GM23338 (cell line): ENCODE results near the gene SLC13A4. TPM values are rescaled to one million over a fixed set of nuclear protein-coding genes. Genes with fewer than 3 reads are reported as not detected.

Experiments used
- ATAC-seq: fragments of 200-7000 bp; cut with Tn5 transposase; 3 replicates; pipeline ENCODE4 v1.9.1; 2020
- DNase-seq: peaks from one replicate; pipeline ENCODE4 v3.0.0-alpha.2; 2015; ENCODE audit warnings: low spot score
- H2AFZ ChIP-seq: fragments of 200-600 bp; sonication (generic); 2 replicates; pipeline ENCODE4 v1.8.0; 2016; ENCODE audit warnings: antibody characterized with exemption, mild to moderate bottlenecking, moderate library complexity
- H3F3A ChIP-seq: fragments of 200-600 bp; sonication (generic); replicated peaks from 2 replicates; pipeline ENCODE4 v1.8.0; 2017; ENCODE audit warnings: antibody characterized with exemption, mixed run types, low read depth
- H3K27ac ChIP-seq: fragments of 200-600 bp; sonication (generic); 2 replicates; pipeline ENCODE4 v1.6.1; 2016; ENCODE audit warnings: low read depth
- H3K27me3 ChIP-seq: fragments of 200-600 bp; sonication (generic); 2 replicates; pipeline ENCODE4 v1.8.0; 2016; ENCODE audit warnings: mild to moderate bottlenecking, mixed run types, moderate library complexity; ENCODE audit not compliant: insufficient read depth
- H3K36me3 ChIP-seq: fragments of 200-600 bp; sonication (generic); 2 replicates; pipeline ENCODE4 v1.8.0; 2016; ENCODE audit warnings: mild to moderate bottlenecking; ENCODE audit not compliant: insufficient read depth
- H3K4me1 ChIP-seq: fragments of 200-600 bp; sonication (generic); 2 replicates; pipeline ENCODE4 v1.8.0; 2016; ENCODE audit warnings: mild to moderate bottlenecking, moderate library complexity; ENCODE audit not compliant: insufficient read depth
- H3K4me2 ChIP-seq: fragments of 200-600 bp; sonication (generic); 2 replicates; pipeline ENCODE4 v1.7.1; 2017; ENCODE audit warnings: mixed run types
- H3K4me3 ChIP-seq: fragments of 200-600 bp; sonication (generic); 2 replicates; pipeline ENCODE4 v1.6.1; 2016; ENCODE audit warnings: mixed run types
- H3K79me2 ChIP-seq: fragments of 200-600 bp; sonication (generic); replicated peaks from 2 replicates; pipeline ENCODE4 v1.8.0; 2017; ENCODE audit warnings: mild to moderate bottlenecking; ENCODE audit not compliant: insufficient read depth
- H3K9me2 ChIP-seq: fragments of 200-600 bp; sonication (generic); 2 replicates; pipeline ENCODE4 v1.8.0; 2017; ENCODE audit not compliant: insufficient read depth
- H4K20me1 ChIP-seq: fragments of 200-600 bp; sonication (generic); replicated peaks from 2 replicates; pipeline ENCODE4 v1.8.0; 2017; ENCODE audit warnings: mild to moderate bottlenecking; ENCODE audit not compliant: insufficient read depth
- H3K27ac Mint-ChIP-seq: 2 replicates; pipeline ENCODE4 v1.8.0; 2020; ENCODE audit warnings: inconsistent platforms, mild to moderate bottlenecking, moderate library complexity, mixed read lengths
- H3K27me3 Mint-ChIP-seq: 3 replicates; pipeline ENCODE4 v1.8.0; 2022; ENCODE audit warnings: low read depth, mild to moderate bottlenecking, moderate library complexity, mixed read lengths, inconsistent platforms; ENCODE audit not compliant: insufficient read depth, poor library complexity
- H3K36me3 Mint-ChIP-seq: 3 replicates; pipeline ENCODE4 v1.8.0; 2021; ENCODE audit warnings: low read depth, mild to moderate bottlenecking, inconsistent platforms, moderate library complexity, mixed read lengths
- H3K4me1 Mint-ChIP-seq: 3 replicates; pipeline ENCODE4 v1.8.0; 2020; ENCODE audit warnings: mild to moderate bottlenecking, inconsistent platforms, mixed read lengths
- H3K4me3 Mint-ChIP-seq: 3 replicates; pipeline ENCODE4 v1.8.0; 2021; ENCODE audit warnings: moderate library complexity, mild to moderate bottlenecking, inconsistent platforms, mixed read lengths
- H3K9me3 Mint-ChIP-seq: 3 replicates; pipeline ENCODE4 v1.8.0; 2020; ENCODE audit warnings: moderate library complexity, mild to moderate bottlenecking, inconsistent platforms, mixed read lengths
- CREB1 ChIP-seq: fragments of 250-450 bp; sonication (Bioruptor Pico); IDR thresholded peaks from 2 replicates; pipeline ENCODE4 v1.5.0; 2020; ENCODE audit warnings: low read depth, mild to moderate bottlenecking, moderate library complexity
- CTCF ChIP-seq, 2 experiments: fragments of 200-600 bp in 1 of 2; sonication (generic) in 1 of 2; conservative IDR thresholded peaks; 2 replicates each; pipeline versions ENCODE4 v1.5.1 to v1.6.1; 2016 to 2017; ENCODE audit warnings: antibody characterized with exemption in 2 of 2, low read depth in 2 of 2, mild to moderate bottlenecking in 2 of 2, moderate library complexity in 1 of 2
- ETS1 ChIP-seq: IDR thresholded peaks from 2 replicates; pipeline ENCODE4 v1.6.1; 2016; ENCODE audit warnings: antibody characterized with exemption
- EZH2 ChIP-seq: fragments of 200-600 bp; sonication (generic); IDR thresholded peaks from one replicate; pipeline ENCODE4 v1.8.0; 2017; ENCODE audit warnings: antibody characterized with exemption, mild to moderate bottlenecking, low read depth; ENCODE audit not compliant: unreplicated experiment
- JUNB ChIP-seq: IDR thresholded peaks from one replicate; pipeline ENCODE4 v1.6.1; 2016; ENCODE audit warnings: antibody characterized with exemption; ENCODE audit not compliant: unreplicated experiment
- POLR2AphosphoS5 ChIP-seq: IDR thresholded peaks from 2 replicates; pipeline ENCODE4 v1.6.1; 2016; ENCODE audit warnings: antibody characterized with exemption, low read depth
- STAT1 ChIP-seq: IDR thresholded peaks from one replicate; pipeline ENCODE4 v1.6.1; 2016; ENCODE audit warnings: antibody characterized with exemption; ENCODE audit not compliant: unreplicated experiment
- ZNF114 ChIP-seq: fragments of 250-450 bp; sonication (Bioruptor Pico); IDR thresholded peaks from 2 replicates; pipeline ENCODE4 v1.5.0; 2020; ENCODE audit warnings: mild to moderate bottlenecking, moderate library complexity
- ZNF331 ChIP-seq: fragments of 250-450 bp; sonication (Bioruptor Pico); IDR thresholded peaks from 2 replicates; pipeline ENCODE4 v1.5.0; 2020; ENCODE audit warnings: low read depth, mild to moderate bottlenecking, moderate library complexity
- ZNF462 ChIP-seq: fragments of 250-450 bp; sonication (Bioruptor Pico); IDR thresholded peaks from 2 replicates; pipeline ENCODE4 v1.5.0; 2020; ENCODE audit warnings: mild to moderate bottlenecking, moderate library complexity
- polyA plus RNA-seq: library from polyadenylated mRNA; unstranded; fragments of >200 nt; fragmentation: Nextera tagmentation; extraction: Ambion mirVana; gene quantifications from 2 replicates; pipeline ENCODE4 v1.2.1, GENCODE V29; 2016
- total RNA-seq: library from RNA; depleted of rRNA; stranded (reverse); fragments of >200 nt; shearing (Covaris generic); gene quantifications from 2 replicates; pipeline ENCODE4 v1.2.3, GENCODE V29; 2014

The SLC13A4 gene
- total and polyA plus RNA-seq, 2 experiments from 2014 or later = 1.7 to 2.3 TPM

GRCh38 chr7:135770139-135770710 lies 42.2 kb upstream of the SLC13A4 start (continued):
- TF ChIP-seq ZNF462 (CRISPR knock-in tag) (no peak), CREB1 (CRISPR knock-in tag) (no peak), STAT1 (no peak), ZNF114 (no peak)

GRCh38 chr7:135769005-135769802 lies 41.2 kb upstream of the SLC13A4 start:
- H3K27ac ChIP-seq = no peak overlapping the region
- no peaks in the 10 kb centered on the region for H3K9me2 ChIP-seq
- no peak overlapping the region; the same call in 1 of the 2 replicates for H3K27ac Mint-ChIP-seq
- no peaks in the 10 kb centered on the region; the same call in 2 of the 3 replicates for H3K9me3 Mint-ChIP-seq
- H3K79me2 ChIP-seq = no peaks in the 10 kb centered on the region
- no peak overlapping the region for H3K4me3 ChIP-seq
- H3K4me1 Mint-ChIP-seq = peaks cover 24% of the 10 kb centered on the region
- no peaks in the 10 kb centered on the region for H3K4me1 ChIP-seq
- peaks cover 10% of the 10 kb centered on the region for H3K27me3 Mint-ChIP-seq
- ATAC-seq (no peak), DNase-seq (no peak)
- H3F3A ChIP-seq = no peaks in the 10 kb centered on the region
- no peak overlapping the region for H3K4me2 ChIP-seq
- H3K27me3 ChIP-seq = no peaks in the 10 kb centered on the region
- no peaks in the 10 kb centered on the region for H4K20me1 ChIP-seq
- H2AFZ ChIP-seq = 0 out of 2 replicates have a peak overlapping the region, but pooled peaks have one; percentile 14
- H3K36me3 ChIP-seq = no peaks in the 10 kb centered on the region
- H3K36me3 Mint-ChIP-seq = no peaks in the 10 kb centered on the region
- no peak overlapping the region for H3K4me3 Mint-ChIP-seq
- TF ChIP-seq JUNB (no peak), ZNF114 (no peak), EZH2 (no peak), CTCF (conservative IDR thresholded peaks at IDR 0.05; ENCODE audit: low read depth in 2 of 2) (no peak), POLR2AphosphoS5 (no peak), CREB1 (CRISPR knock-in tag) (no peak), ETS1 (no peak), STAT1 (no peak), ZNF331 (no peak)
